AG04449 (cell line): ENCODE results near the gene TMEM164.

Source experiments
- CTCF ChIA-PET: fragments of 350-600 bp; formaldehyde crosslinking; extraction: SDS; loops from one replicate; lab custom pipeline; 2021; ENCODE audit warnings: antibody characterized with exemption; lab: Yijun Ruan, JAX
- POLR2A ChIA-PET: fragments of 400-600, 350-600 bp; formaldehyde crosslinking; extraction: SDS; loops from one replicate; lab custom pipeline; 2020; ENCODE audit warnings: antibody characterized with exemption, inconsistent platforms; lab: Yijun Ruan, JAX
- DNase-seq: peaks from one replicate; pipeline ENCODE4 v3.0.0-alpha.2; 2010; ENCODE audit warnings: low read depth, low spot score
- H3K4me3 ChIP-seq: 2 replicates; pipeline ENCODE4 v1.5.1; 2011; ENCODE audit warnings: low read depth, mild to moderate bottlenecking, control low read depth, low read length
- CTCF ChIP-seq: IDR thresholded peaks from one replicate; pipeline ENCODE4 v1.5.1; 2011; ENCODE audit warnings: mild to moderate bottlenecking, moderate library complexity, low read length, control low read depth, inconsistent platforms; ENCODE audit not compliant: insufficient read depth; ENCODE audit errors: missing control alignments

Gene TMEM164

DNA sequence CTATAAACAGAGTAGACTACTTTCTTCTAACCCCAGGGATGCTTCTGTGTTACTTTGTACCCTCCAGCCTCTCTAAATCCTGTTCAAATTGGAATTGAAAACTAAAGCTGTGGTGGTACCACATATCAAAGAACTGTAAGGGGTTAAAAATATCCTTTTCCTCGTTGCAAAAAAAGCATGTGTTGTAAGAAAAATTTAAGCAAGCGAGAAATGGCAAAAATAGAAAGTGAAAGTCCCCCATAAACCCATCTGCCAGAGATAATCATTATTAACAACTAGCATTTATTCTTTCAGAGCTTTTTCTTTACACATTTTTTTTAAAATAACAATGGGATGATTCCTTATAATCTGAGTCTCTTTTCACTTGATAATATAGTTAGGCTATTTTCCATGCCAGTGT lies 40.6 kb downstream of the TMEM164 start:
- no peak overlapping the region for H3K4me3 ChIP-seq
- CTCF ChIA-PET: no interaction called here

GRCh38 chrX:110044346-110045249 lies 41.7 kb downstream of the TMEM164 start:
- DNase-seq: no peak
- ChIA-PET CTCF (interaction anchor here (0.7 to 1.6 kb wide), 6 partner anchors 9 to 102 kb away, joined by 3 to 12 read pairs (median 3); no protein-coding TSS in a partner anchor), POLR2A (no interaction called here)
- H3K4me3 ChIP-seq: no peak overlapping the region
- TF ChIP-seq CTCF: no peak

More for the DNA sequence above, 40.6 kb downstream of the TMEM164 start:
- DNase-seq: no peak
- TF ChIP-seq CTCF: no peak
- POLR2A ChIA-PET: no interaction called here

GRCh38 chrX:110045421-110045820 lies 42.5 kb downstream of the TMEM164 start:
- TF ChIP-seq CTCF: no peak
- DNase-seq: no peak
- ChIA-PET CTCF (interaction anchor here (0.7 to 1.6 kb wide), 6 partner anchors 9 to 101 kb away, joined by 3 to 12 read pairs (median 3); no protein-coding TSS in a partner anchor), POLR2A (no interaction called here)
- H3K4me3 ChIP-seq: no peak overlapping the region

DNA sequence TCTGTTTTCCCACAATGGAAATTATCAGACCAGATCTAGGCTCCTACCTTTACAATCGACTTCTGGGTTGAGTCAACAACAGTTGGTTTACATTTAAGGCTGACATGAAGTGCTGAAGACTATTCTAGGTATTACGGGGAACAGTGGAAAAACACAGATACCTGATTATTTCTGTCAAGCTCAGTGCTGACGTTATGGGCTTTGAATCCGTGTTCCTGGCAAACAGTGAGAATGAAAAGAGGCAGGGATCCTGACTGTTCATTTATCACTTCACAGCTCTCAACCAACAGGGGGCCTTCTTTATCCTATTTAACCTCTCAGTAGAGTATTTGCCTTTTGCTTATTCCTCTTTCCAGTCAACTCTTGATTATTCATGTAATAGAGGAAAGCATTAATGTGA lies 43.1 kb downstream of the TMEM164 start:
- ChIA-PET POLR2A (no interaction called here), CTCF (interaction anchor here (0.8 to 1.6 kb wide), 3 partner anchors 9 to 101 kb away, joined by 3 to 12 read pairs (median 4); no protein-coding TSS in a partner anchor)
- H3K4me3 ChIP-seq: no peak overlapping the region
- DNase-seq: no peak
- no peak for TF ChIP-seq CTCF

GRCh38 chrX:110046971-110047370 lies 44.1 kb downstream of the TMEM164 start:
- CTCF ChIA-PET: no interaction called here
- no peak for TF ChIP-seq CTCF
- POLR2A ChIA-PET: no interaction called here
- DNase-seq: no peak
- no peak overlapping the region for H3K4me3 ChIP-seq

DNA sequence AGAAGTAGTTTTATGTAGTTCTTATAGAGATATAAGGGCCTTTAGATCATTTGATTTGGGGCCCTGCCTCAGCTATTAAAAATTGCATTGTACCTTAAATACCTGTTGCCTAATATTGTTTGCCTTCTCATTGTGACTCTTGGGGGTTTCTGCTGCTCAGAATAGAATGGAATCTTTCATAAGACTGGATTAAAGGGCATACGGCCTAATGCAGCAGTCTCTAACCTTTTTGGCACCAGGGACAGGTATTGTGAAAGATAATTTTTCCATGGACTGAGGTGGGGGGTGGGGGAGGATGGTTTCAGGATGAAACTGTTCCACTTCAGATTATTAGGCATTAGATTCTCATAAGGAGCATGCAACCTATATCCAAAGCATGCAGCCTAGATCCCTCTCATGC lies 46.2 kb downstream of the TMEM164 start:
- ChIA-PET POLR2A (no interaction called here), CTCF (no interaction called here)
- DNase-seq: no peak
- TF ChIP-seq CTCF: no peak
- H3K4me3 ChIP-seq: no peak overlapping the region
